Fibroblast of lung (primary cell): ENCODE results near the gene MTX3. TPM values are rescaled to one million over a fixed set of nuclear protein-coding genes. Genes with fewer than 3 reads are reported as not detected.
A peak's percentile ranks its signal among the peaks of the same experiment; 100 is the strongest.

ENCODE experiments used
- DNase-seq, 2 donors: peaks; one replicate each; pipeline versions ENCODE4 v3.0.0 to v3.0.0-alpha.2; 2010; ENCODE audit warnings: low read depth in 2 of 2
- H2AFZ ChIP-seq: 2 replicates; pipeline ENCODE4 v1.5.1; 2012; ENCODE audit warnings: low read length, control low read depth, inconsistent platforms
- H3K27ac ChIP-seq: 2 replicates; pipeline ENCODE4 v1.5.1; 2011; ENCODE audit warnings: low read length, control low read depth; ENCODE audit not compliant: insufficient read depth
- H3K27me3 ChIP-seq: 2 replicates; pipeline ENCODE4 v1.5.1; 2011; ENCODE audit warnings: mild to moderate bottlenecking, low read length; ENCODE audit not compliant: control insufficient read depth, insufficient read depth
- H3K36me3 ChIP-seq: 2 replicates; pipeline ENCODE4 v1.5.1; 2011; ENCODE audit warnings: low read length; ENCODE audit not compliant: control insufficient read depth, insufficient read depth
- H3K4me1 ChIP-seq: 2 replicates; pipeline ENCODE4 v1.5.1; 2011; ENCODE audit warnings: low read length; ENCODE audit not compliant: control insufficient read depth, insufficient read depth; ENCODE audit errors: extremely low read depth
- H3K4me2 ChIP-seq: 2 replicates; pipeline ENCODE4 v1.5.1; 2011; ENCODE audit warnings: low read length, control low read depth; ENCODE audit not compliant: insufficient read depth; ENCODE audit errors: extremely low read depth
- H3K4me3 ChIP-seq, 4 experiments: fragments of 200-600 bp in 1 of 4; sonication (generic) in 1 of 4; replicated peaks in 1 of 4; 2 replicates each; pipeline ENCODE4 v1.5.1; 2011 to 2016; ENCODE audit warnings: low read length in 4 of 4, low read depth in 3 of 4, mild to moderate bottlenecking in 3 of 4, control low read depth in 2 of 4, inconsistent platforms in 1 of 4, mixed read lengths in 1 of 4; ENCODE audit not compliant: insufficient read depth in 1 of 4; ENCODE audit errors: control extremely low read depth in 1 of 4
- H3K79me2 ChIP-seq: 2 replicates; pipeline ENCODE4 v1.5.1; 2012; ENCODE audit warnings: mild to moderate bottlenecking, low read length, inconsistent platforms; ENCODE audit not compliant: control insufficient read depth, insufficient read depth
- H3K9ac ChIP-seq: 2 replicates; pipeline ENCODE4 v1.5.1; 2011; ENCODE audit warnings: mild to moderate bottlenecking, low read length, control low read depth; ENCODE audit not compliant: insufficient read depth
- H3K9me3 ChIP-seq: 2 replicates; pipeline ENCODE4 v1.5.1; 2012; ENCODE audit warnings: low read depth, low read length; ENCODE audit not compliant: control insufficient read depth, insufficient read depth
- H4K20me1 ChIP-seq: 2 replicates; pipeline ENCODE4 v1.5.1; 2011; ENCODE audit warnings: low read length; ENCODE audit not compliant: control insufficient read depth, insufficient read depth; ENCODE audit errors: extremely low read depth
- EZH2 ChIP-seq: IDR thresholded peaks from 2 replicates; pipeline ENCODE4 v1.5.1; 2012; ENCODE audit warnings: low read length, control low read depth, mild to moderate bottlenecking; ENCODE audit errors: missing control alignments
- polyA plus RNA-seq, 2 donors: library from polyadenylated mRNA; depleted of rRNA in 1 of 2; stranded (reverse) in 1 of 2; unstranded in 1 of 2; fragments of >200 nt; gene quantifications; 2 replicates each; pipeline ENCODE4 v1.2.1, GENCODE V29; 2011 to 2012; ENCODE audit warnings: missing spikeins in 1 of 2
- total RNA-seq: library from RNA; depleted of rRNA; stranded (reverse); fragments of >200 nt; gene quantifications from 2 replicates; pipeline ENCODE4 v1.2.1, GENCODE V29; 2014
- TF ChIP-seq, protein P1 (sequence below), 2 donors: IDR thresholded peaks in 1 of 2; conservative IDR thresholded peaks in 1 of 2; 1 replicate in 1 of 2; 2 replicates in 1 of 2; pipeline ENCODE4 v1.5.1; 2011 to 2012; ENCODE audit warnings: low read length in 2 of 2, control low read depth in 1 of 2, inconsistent platforms in 1 of 2, low read depth in 1 of 2, mild to moderate bottlenecking in 1 of 2

Gene MTX3
- total and polyA plus RNA-seq, 2 donors (not counting 1 experiment from before 2014, with no cell fraction given) = 11.2 to 18.0 TPM

GRCh38 chr5:80036615-80037014 lies 45.6 kb upstream of the MTX3 start:
- Histone ChIP-seq H4K20me1 (no peaks in the 10 kb centered on the region), H3K4me2 (no peak overlapping the region), H3K27me3 (peaks cover 44% of the 10 kb centered on the region), H3K4me1 (no peaks in the 10 kb centered on the region), H3K4me3 (no peak overlapping the region), H3K9ac (no peak overlapping the region), H3K36me3 (no peaks in the 10 kb centered on the region), H3K79me2 (no peaks in the 10 kb centered on the region), H3K9me3 (no peaks in the 10 kb centered on the region), H2AFZ (no peak overlapping the region), H3K27ac (no peak overlapping the region)
- no peak for DNase-seq
- TF ChIP-seq, protein P1, sequence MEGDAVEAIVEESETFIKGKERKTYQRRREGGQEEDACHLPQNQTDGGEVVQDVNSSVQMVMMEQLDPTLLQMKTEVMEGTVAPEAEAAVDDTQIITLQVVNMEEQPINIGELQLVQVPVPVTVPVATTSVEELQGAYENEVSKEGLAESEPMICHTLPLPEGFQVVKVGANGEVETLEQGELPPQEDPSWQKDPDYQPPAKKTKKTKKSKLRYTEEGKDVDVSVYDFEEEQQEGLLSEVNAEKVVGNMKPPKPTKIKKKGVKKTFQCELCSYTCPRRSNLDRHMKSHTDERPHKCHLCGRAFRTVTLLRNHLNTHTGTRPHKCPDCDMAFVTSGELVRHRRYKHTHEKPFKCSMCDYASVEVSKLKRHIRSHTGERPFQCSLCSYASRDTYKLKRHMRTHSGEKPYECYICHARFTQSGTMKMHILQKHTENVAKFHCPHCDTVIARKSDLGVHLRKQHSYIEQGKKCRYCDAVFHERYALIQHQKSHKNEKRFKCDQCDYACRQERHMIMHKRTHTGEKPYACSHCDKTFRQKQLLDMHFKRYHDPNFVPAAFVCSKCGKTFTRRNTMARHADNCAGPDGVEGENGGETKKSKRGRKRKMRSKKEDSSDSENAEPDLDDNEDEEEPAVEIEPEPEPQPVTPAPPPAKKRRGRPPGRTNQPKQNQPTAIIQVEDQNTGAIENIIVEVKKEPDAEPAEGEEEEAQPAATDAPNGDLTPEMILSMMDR (conservative IDR thresholded peaks at IDR 0.05 in 1 of 2, IDR thresholded peaks at IDR 0.05 in 1 of 2; ENCODE audit: low read depth in 1 of 2, low read length in 2 of 2) = no peak
- no peak for TF ChIP-seq EZH2

DNA sequence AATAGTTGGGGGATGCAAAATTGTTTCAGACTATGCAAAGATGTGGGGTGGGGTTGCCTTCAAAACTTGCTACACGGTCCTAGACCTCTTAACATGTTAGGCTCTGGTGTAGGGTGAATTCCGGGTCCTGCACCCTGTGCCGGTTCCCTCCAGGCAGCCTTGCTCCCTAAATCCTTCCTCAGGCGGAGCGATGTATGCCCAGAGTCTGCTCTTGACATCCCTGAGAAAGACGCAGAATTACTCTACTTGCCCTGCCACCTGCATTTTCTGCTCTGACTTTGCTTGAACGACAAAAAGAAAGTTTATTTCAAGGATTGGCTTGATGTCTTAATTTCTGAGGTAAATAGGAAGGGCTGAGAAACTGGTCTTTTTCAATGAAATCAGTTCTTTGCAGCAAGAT lies 44.8 kb upstream of the MTX3 start:
- Histone ChIP-seq H3K27me3 (peaks cover 39% of the 10 kb centered on the region), H3K4me2 (no peak overlapping the region), H3K79me2 (no peaks in the 10 kb centered on the region), H3K36me3 (no peaks in the 10 kb centered on the region), H3K27ac (no peak overlapping the region), H3K4me3 (no peak overlapping the region), H3K9ac (no peak overlapping the region), H3K4me1 (no peaks in the 10 kb centered on the region), H3K9me3 (no peaks in the 10 kb centered on the region), H2AFZ (no peak overlapping the region), H4K20me1 (no peaks in the 10 kb centered on the region)
- no peak for DNase-seq
- peak; percentile 55 for TF ChIP-seq EZH2
- TF ChIP-seq, protein P1 (conservative IDR thresholded peaks at IDR 0.05 in 1 of 2, IDR thresholded peaks at IDR 0.05 in 1 of 2; ENCODE audit: low read depth in 1 of 2, low read length in 2 of 2) = no peak

- no peaks in the 10 kb centered on the region for H3K9me3 ChIP-seq
- no peak within 1 kb of the TSS for H3K4me3 ChIP-seq
- H3K9ac ChIP-seq = no peak within 1 kb of the TSS
- H3K79me2 ChIP-seq = no peaks in the 10 kb centered on the region
- H3K27me3 ChIP-seq = peaks cover 37% of the 10 kb centered on the region
- DNase-seq = no peak
- TF ChIP-seq, protein P1 (conservative IDR thresholded peaks at IDR 0.05 in 1 of 2, IDR thresholded peaks at IDR 0.05 in 1 of 2; ENCODE audit: low read depth in 1 of 2, low read length in 2 of 2) = no peak
- TF ChIP-seq EZH2 = peak; percentile 90
- no peaks in the 10 kb centered on the region for H3K4me1 ChIP-seq
- no peak within 1 kb of the TSS for H2AFZ ChIP-seq
- H4K20me1 ChIP-seq = no peaks in the 10 kb centered on the region
- H3K27ac ChIP-seq = no peak within 1 kb of the TSS
- peak within 1 kb of the TSS; percentile 25 for H3K4me2 ChIP-seq
- H3K36me3 ChIP-seq = no peaks in the 10 kb centered on the region
Observed at GRCh38 chr5:80034962-80035821, 44.1 kb upstream of the MTX3 start, which contains the start of gene THBS4. Gene THBS4, plus strand, starts transcription at chr5:80035348. Its CDS starts 190 bp downstream, at chr5:80035538.
